Activated naive CD8-positive, alpha-beta T cell treated with anti-CD3 and anti-CD28 coated beads for 36 hours (primary cell): ENCODE data around the gene SSBP1. TPM values are rescaled to one million over a fixed set of nuclear protein-coding genes. Genes with fewer than 3 reads are reported as not detected.
"Not testable (repeated sequence)": the region's sequence is repeated elsewhere in the genome, so short reads cannot be mapped to it uniquely, and the experiment has no call there.

Experiments
- DNase-seq: peaks from one replicate; pipeline ENCODE4 v3.0.0; 2021
- H3K27ac Mint-ChIP-seq: one replicate; pipeline ENCODE4 v1.8.0; 2022; ENCODE audit warnings: mild to moderate bottlenecking, moderate library complexity, mixed read lengths
- H3K27me3 Mint-ChIP-seq: one replicate; pipeline ENCODE4 v1.8.0; 2022; ENCODE audit warnings: mild to moderate bottlenecking, mixed read lengths
- H3K36me3 Mint-ChIP-seq: one replicate; pipeline ENCODE4 v1.8.0; 2021; ENCODE audit warnings: mild to moderate bottlenecking, mixed read lengths
- H3K4me1 Mint-ChIP-seq: one replicate; pipeline ENCODE4 v1.8.0; 2021; ENCODE audit warnings: mixed read lengths
- H3K4me3 Mint-ChIP-seq: one replicate; pipeline ENCODE4 v1.8.0; 2022; ENCODE audit warnings: mild to moderate bottlenecking, moderate library complexity, mixed read lengths
- H3K9me3 Mint-ChIP-seq: one replicate; pipeline ENCODE4 v1.8.0; 2022; ENCODE audit warnings: mixed read lengths
- total RNA-seq, 2 experiments: library from RNA; stranded (reverse); gene quantifications; one replicate each; pipeline ENCODE4 v1.2.3, GENCODE V29; 2021

SSBP1 gene
- total RNA-seq, result 100 to 1,000 TPM; 309 to 318 TPM

DNA sequence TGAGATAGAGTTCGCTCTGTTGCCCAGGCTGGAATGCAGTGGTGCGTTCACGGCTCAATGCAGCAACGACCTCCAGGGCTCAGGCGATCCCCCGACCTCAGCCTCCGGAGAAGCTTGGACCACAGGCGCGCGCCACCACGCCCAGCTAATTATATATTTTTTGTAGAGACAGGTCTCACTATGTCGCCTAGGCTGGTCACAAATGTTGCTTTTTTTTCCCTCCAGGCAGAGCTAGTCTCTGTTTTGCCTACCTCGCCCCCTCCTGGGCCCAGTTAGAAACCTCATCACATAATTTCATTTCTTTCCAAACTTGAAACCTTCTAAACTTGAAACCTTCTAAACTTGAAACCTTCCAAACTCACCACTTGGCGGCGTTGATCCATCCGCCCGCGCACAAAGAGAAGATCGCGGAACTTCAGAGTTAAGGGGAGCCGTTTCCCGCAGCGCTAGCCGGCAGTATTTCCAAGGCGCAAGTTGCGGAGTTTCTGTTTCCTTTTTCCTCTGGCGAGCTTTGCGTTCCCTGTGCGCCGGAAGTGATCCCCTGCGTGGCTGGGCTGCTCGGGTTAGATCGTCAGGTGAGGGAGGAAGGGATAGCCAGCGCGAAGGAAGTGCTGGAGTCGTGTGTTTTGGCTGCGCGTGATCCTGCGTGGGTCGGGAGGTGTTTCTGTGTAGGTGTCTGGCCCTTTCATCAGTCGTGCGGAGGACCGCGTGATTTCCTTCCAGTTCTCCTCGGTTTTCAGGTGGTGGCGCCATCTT is at the start of gene SSBP1:
Gene SSBP1 (plus strand): TSS at position 523 of the 756 bp plus-strand sequence. CDS start 809 bp downstream, outside the sequence.
- peak; percentile 90 for DNase-seq
- Mint-ChIP-seq H3K27me3 (no peaks in the 10 kb centered on the region), H3K36me3 (peaks cover 30% of the 10 kb centered on the region), H3K4me1 (peaks cover 29% of the 10 kb centered on the region), H3K4me3 (peak within 1 kb of the TSS; percentile 98), H3K27ac (peak within 1 kb of the TSS; percentile 98), H3K9me3 (no peaks in the 10 kb centered on the region)

GRCh38 chr7:141689072-141689825 is 48.9 kb upstream of the SSBP1 start:
- not testable (repeated sequence) for H3K27ac Mint-ChIP-seq

DNA sequence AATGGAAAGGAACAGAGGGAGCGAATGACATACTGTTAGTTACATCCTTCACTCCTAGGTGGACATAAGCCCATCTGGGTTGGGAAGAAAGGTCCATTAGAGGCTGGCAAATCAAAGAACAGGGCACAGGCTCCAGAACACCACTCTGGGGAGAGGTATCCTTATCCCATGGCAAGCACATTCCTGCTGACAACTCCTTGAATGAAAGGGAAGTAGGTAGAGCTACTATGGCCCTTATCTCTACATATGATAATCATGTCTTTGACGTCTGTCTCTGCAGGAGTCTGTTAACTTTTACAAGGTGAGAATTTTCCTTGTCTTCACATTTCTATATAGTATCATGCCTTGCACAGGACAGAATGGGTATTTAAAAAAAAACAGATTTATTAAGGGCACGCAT is 46.6 kb upstream of the SSBP1 start:
- DNase-seq, result no peak
- H3K9me3 Mint-ChIP-seq, result no peaks in the 10 kb centered on the region
- no peak overlapping the region for H3K27ac Mint-ChIP-seq
- H3K27me3 Mint-ChIP-seq, result no peaks in the 10 kb centered on the region
- H3K36me3 Mint-ChIP-seq, result peaks cover 4% of the 10 kb centered on the region
- H3K4me1 Mint-ChIP-seq, result peaks cover 38% of the 10 kb centered on the region
- no peak overlapping the region for H3K4me3 Mint-ChIP-seq

More at GRCh38 chr7:141689072-141689825, 48.9 kb upstream of the SSBP1 start:
- not testable (repeated sequence) for H3K4me3 Mint-ChIP-seq, DNase-seq, H3K9me3 Mint-ChIP-seq, H3K27me3 Mint-ChIP-seq
- Mint-ChIP-seq H3K4me1 (peaks cover 26% of the 10 kb centered on the region), H3K36me3 (peaks cover 13% of the 10 kb centered on the region)

GRCh38 chr7:141691961-141692360 is 46.2 kb upstream of the SSBP1 start:
- peaks cover 38% of the 10 kb centered on the region for H3K4me1 Mint-ChIP-seq
- no peak for DNase-seq
- no peak overlapping the region for H3K4me3 Mint-ChIP-seq
- H3K9me3 Mint-ChIP-seq, result no peaks in the 10 kb centered on the region
- H3K27me3 Mint-ChIP-seq, result no peaks in the 10 kb centered on the region
- no peak overlapping the region for H3K27ac Mint-ChIP-seq
- H3K36me3 Mint-ChIP-seq, result peaks cover 4% of the 10 kb centered on the region

GRCh38 chr7:141693082-141693481 is 45.1 kb upstream of the SSBP1 start:
- H3K27me3 Mint-ChIP-seq, result no peaks in the 10 kb centered on the region
- no peak overlapping the region for H3K4me3 Mint-ChIP-seq
- DNase-seq, result no peak
- no peaks in the 10 kb centered on the region for H3K9me3 Mint-ChIP-seq
- peaks cover 48% of the 10 kb centered on the region for H3K4me1 Mint-ChIP-seq
- no peak overlapping the region for H3K27ac Mint-ChIP-seq
- peaks cover 4% of the 10 kb centered on the region for H3K36me3 Mint-ChIP-seq

- no peak for DNase-seq
- Mint-ChIP-seq H3K4me3 (no peak overlapping the region), H3K27me3 (no peaks in the 10 kb centered on the region), H3K9me3 (no peaks in the 10 kb centered on the region), H3K27ac (no peak overlapping the region), H3K36me3 (peaks cover 3% of the 10 kb centered on the region), H3K4me1 (peaks cover 69% of the 10 kb centered on the region)
Observed at GRCh38 chr7:141695803-141696289, 42.3 kb upstream of the SSBP1 start.

GRCh38 chr7:141696348-141696747 is 41.8 kb upstream of the SSBP1 start:
- H3K27ac Mint-ChIP-seq, result no peak overlapping the region

GRCh38 chr7:141697211-141697871 is 40.8 kb upstream of the SSBP1 start:
- Mint-ChIP-seq H3K36me3 (peaks cover 3% of the 10 kb centered on the region), H3K27ac (no peak overlapping the region), H3K9me3 (no peaks in the 10 kb centered on the region), H3K27me3 (no peaks in the 10 kb centered on the region), H3K4me1 (peaks cover 67% of the 10 kb centered on the region), H3K4me3 (no peak overlapping the region)
- no peak for DNase-seq

More at GRCh38 chr7:141696348-141696747, 41.8 kb upstream of the SSBP1 start:
- peaks cover 68% of the 10 kb centered on the region for H3K4me1 Mint-ChIP-seq
- H3K27me3 Mint-ChIP-seq, result no peaks in the 10 kb centered on the region
- no peak overlapping the region for H3K4me3 Mint-ChIP-seq
- H3K9me3 Mint-ChIP-seq, result no peaks in the 10 kb centered on the region
- H3K36me3 Mint-ChIP-seq, result peaks cover 3% of the 10 kb centered on the region
- DNase-seq, result no peak

GRCh38 chr7:141698247-141699015 is 39.7 kb upstream of the SSBP1 start:
- H3K27ac Mint-ChIP-seq, result peak overlapping the region; percentile 30
- peaks cover 3% of the 10 kb centered on the region for H3K36me3 Mint-ChIP-seq
- H3K27me3 Mint-ChIP-seq, result peaks cover 3% of the 10 kb centered on the region
- H3K4me1 Mint-ChIP-seq, result peaks cover 66% of the 10 kb centered on the region
- no peaks in the 10 kb centered on the region for H3K9me3 Mint-ChIP-seq
- DNase-seq, result no peak
- peak overlapping the region; percentile 30 for H3K4me3 Mint-ChIP-seq

DNA sequence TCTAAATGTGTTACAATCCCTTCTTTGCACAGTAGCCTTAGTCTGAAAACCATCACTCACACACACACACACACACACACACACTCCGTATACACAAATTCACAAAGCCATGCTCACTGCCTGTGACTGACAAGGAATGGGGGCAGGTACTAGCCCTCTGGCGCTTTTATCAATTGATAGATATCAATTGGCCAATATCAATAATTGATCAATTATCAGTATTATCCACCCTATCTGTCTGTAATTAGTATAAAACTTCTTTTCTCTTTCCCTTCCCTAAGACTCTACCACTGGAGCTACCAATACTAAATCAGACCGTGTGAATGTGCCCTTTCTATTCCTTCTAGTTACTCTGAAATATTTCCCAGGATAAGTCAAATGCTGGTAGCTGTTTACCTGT is 38.3 kb upstream of the SSBP1 start:
- H3K36me3 Mint-ChIP-seq, result peaks cover 3% of the 10 kb centered on the region
- H3K27me3 Mint-ChIP-seq, result peaks cover 5% of the 10 kb centered on the region
- no peak for DNase-seq
- H3K9me3 Mint-ChIP-seq, result no peaks in the 10 kb centered on the region
- H3K27ac Mint-ChIP-seq, result no peak overlapping the region
- H3K4me3 Mint-ChIP-seq, result peak overlapping the region; percentile 73
- peaks cover 60% of the 10 kb centered on the region for H3K4me1 Mint-ChIP-seq

DNA sequence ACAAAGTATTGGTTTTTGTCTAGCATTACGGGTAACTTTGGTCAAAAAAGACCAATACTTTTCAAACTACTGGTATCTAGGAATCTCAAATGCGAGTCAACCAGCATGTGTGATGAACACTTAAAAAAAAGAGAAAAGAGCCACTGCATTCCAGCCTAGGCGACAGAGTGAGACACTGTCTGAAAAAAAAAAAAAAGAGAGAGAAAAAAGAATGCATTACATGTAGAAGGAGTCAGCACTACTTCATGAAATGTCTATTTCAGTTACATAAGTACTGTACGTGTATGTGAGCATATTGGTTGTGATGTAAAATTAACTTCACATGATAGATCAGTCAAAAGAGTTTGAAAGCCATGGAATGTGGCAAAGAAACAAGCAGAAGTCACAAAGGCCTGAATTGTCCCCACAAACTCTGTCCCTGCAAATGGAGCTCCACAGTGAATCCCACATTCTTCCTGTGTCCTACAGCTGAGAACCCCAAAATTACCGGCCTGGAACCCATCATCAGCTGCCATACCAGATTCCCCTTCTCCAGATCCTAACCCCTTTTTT is 37.8 kb upstream of the SSBP1 start:
- Mint-ChIP-seq H3K9me3 (no peaks in the 10 kb centered on the region), H3K4me3 (peak overlapping the region; percentile 73), H3K27ac (peak overlapping the region; percentile 2), H3K36me3 (peaks cover 3% of the 10 kb centered on the region), H3K4me1 (peaks cover 56% of the 10 kb centered on the region), H3K27me3 (peaks cover 5% of the 10 kb centered on the region)
- DNase-seq, result no peak

DNA sequence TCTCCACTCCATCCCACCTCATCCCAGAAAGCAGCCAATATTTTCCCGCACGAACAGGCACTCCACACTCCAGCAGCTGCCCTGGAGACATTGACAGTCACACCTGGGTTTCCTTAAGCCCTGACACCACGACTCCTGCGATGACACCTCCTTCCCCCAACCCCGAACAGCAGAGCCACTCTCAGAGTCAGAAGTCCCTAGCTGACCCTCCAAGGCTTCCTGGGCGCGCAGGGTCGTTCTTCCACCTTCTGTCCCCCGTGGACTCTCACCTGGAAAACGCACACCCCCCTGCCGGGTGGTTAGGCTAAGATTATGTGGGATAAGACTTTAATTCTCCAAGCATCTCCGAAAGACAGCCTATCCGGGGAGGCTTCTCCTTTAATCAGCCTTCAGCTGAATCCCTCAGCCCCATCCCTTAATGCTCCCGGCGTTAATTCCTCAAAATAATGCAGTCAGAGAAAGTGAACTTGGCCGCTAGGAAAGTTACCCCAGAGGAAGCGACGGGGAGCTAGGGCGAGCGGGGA is 37.2 kb upstream of the SSBP1 start:
- peak overlapping the region; percentile 73 for H3K4me3 Mint-ChIP-seq
- H3K27ac Mint-ChIP-seq, result peak overlapping the region; percentile 2
- H3K9me3 Mint-ChIP-seq, result no peaks in the 10 kb centered on the region
- peaks cover 51% of the 10 kb centered on the region for H3K4me1 Mint-ChIP-seq
- DNase-seq, result no peak
- H3K36me3 Mint-ChIP-seq, result peaks cover 3% of the 10 kb centered on the region
- H3K27me3 Mint-ChIP-seq, result peaks cover 5% of the 10 kb centered on the region

- peak overlapping the region; percentile 39 for H3K27ac Mint-ChIP-seq
- peaks cover 3% of the 10 kb centered on the region for H3K36me3 Mint-ChIP-seq
- H3K4me1 Mint-ChIP-seq, result peaks cover 46% of the 10 kb centered on the region
- peaks cover 5% of the 10 kb centered on the region for H3K27me3 Mint-ChIP-seq
- no peaks in the 10 kb centered on the region for H3K9me3 Mint-ChIP-seq
- peak; percentile 77 for DNase-seq
- H3K4me3 Mint-ChIP-seq, result peak overlapping the region; percentile 73
Observed at GRCh38 chr7:141701489-141702046, 36.6 kb upstream of the SSBP1 start.
